Sigmoid colon (tissue), 7 donors: ENCODE measurements around the gene THSD7B. TPM values are rescaled to one million over a fixed set of nuclear protein-coding genes. Genes with fewer than 3 reads are reported as not detected.

ENCODE experiments used
- DNase-seq: peaks from one replicate; pipeline ENCODE4 v3.0.0-alpha.2; 2019
- H3K27ac ChIP-seq, 4 donors: fragments of 200-600 bp; sonication (generic); one replicate each; pipeline ENCODE4 v1.5.1; 2016 to 2019; ENCODE audit warnings: mild to moderate bottlenecking in 1 of 4
- H3K27me3 ChIP-seq, 3 donors: fragments of 200-600 bp; sonication (generic); one replicate each; pipeline ENCODE4 v1.5.1; 2019; ENCODE audit warnings: mild to moderate bottlenecking in 1 of 3
- H3K36me3 ChIP-seq, 4 donors: fragments of 200-600 bp; sonication (generic); one replicate each; pipeline ENCODE4 v1.5.1; 2016 to 2019
- H3K4me1 ChIP-seq, 4 donors: fragments of 200-600 bp; sonication (generic); one replicate each; pipeline ENCODE4 v1.5.1; 2017 to 2019
- H3K4me3 ChIP-seq, 4 donors: fragments of 200-600 bp; sonication (generic); one replicate each; pipeline ENCODE4 v1.5.1; 2017 to 2019; ENCODE audit warnings: mild to moderate bottlenecking in 2 of 4, moderate library complexity in 1 of 4
- H3K9me3 ChIP-seq, 4 donors: fragments of 200-600 bp in 3 of 4; sonication (generic) in 3 of 4; one replicate each; pipeline versions ENCODE4 v1.5.1 to v1.6.1; 2013 to 2019
- CTCF ChIP-seq, 4 experiments: fragments of 450-650 bp in 3 of 4; fragments of 200-600 bp in 1 of 4; IDR thresholded peaks; one replicate each; pipeline ENCODE4 v1.5.1; 2016 to 2019; ENCODE audit warnings: antibody characterized with exemption in 4 of 4, mild to moderate bottlenecking in 3 of 4, moderate library complexity in 2 of 4
- EP300 ChIP-seq, 4 donors: sonication (generic); formaldehyde crosslinking; IDR thresholded peaks; one replicate each; pipeline ENCODE4 v1.6.1; 2017; ENCODE audit warnings: antibody characterized with exemption in 4 of 4
- POLR2A ChIP-seq, 2 donors: fragments of 450-650 bp; IDR thresholded peaks; one replicate each; pipeline ENCODE4 v1.6.1; 2016; ENCODE audit warnings: antibody characterized with exemption in 2 of 2, mild to moderate bottlenecking in 2 of 2, moderate library complexity in 2 of 2
- POLR2AphosphoS5 ChIP-seq, 4 donors: sonication (generic); formaldehyde crosslinking; IDR thresholded peaks; one replicate each; pipeline ENCODE4 v1.6.1; 2017; ENCODE audit warnings: antibody characterized with exemption in 4 of 4
- WGBS, 2 donors: extraction: QIAGEN DNeasy Blood & Tissue Kit; methylation state at CpG; one replicate each; pipeline ENCODE4 v1.1.7; 2013; 5-methylcytosine and 5-hydroxymethylcytosine counted together
- intact Hi-C: fragments of 100-400 bp; cut with DNase I; formaldehyde crosslinking; loops from one replicate; pipeline ENCODE4 v1.15.1; 2023
- polyA plus RNA-seq, 3 donors: library from polyadenylated mRNA; stranded (reverse); fragments of 200-250 nt; gene quantifications; one replicate each; pipeline ENCODE4 v1.2.3, GENCODE V29; 2013
- total RNA-seq, 4 donors: library from RNA; depleted of rRNA; stranded (reverse); fragments of >200 nt; gene quantifications; one replicate each; pipeline ENCODE4 v1.1.0, GENCODE V29; 2016
- donor health status: healthy with polysubstance abuse.
- donor health status: Bipolar disorder and iron deficiency.
- donor health status: healthy.

THSD7B gene
- total and polyA plus RNA-seq, 7 donors = 0.16 to 0.83 (median 0.27) TPM; not detected in 2

GRCh38 chr2:137207030-137207429, 441.7 kb downstream of the THSD7B start:
- TF ChIP-seq POLR2AphosphoS5 (IDR thresholded peaks at IDR 0.05) (no peak), POLR2A (IDR thresholded peaks at IDR 0.05) (no peak), EP300 (IDR thresholded peaks at IDR 0.05) (no peak), CTCF (IDR thresholded peaks at IDR 0.05) (no peak)

GRCh38 chr2:137208431-137208891, 443.1 kb downstream of the THSD7B start:
- no peak for DNase-seq
- no peaks in the 10 kb centered on the region for H3K27me3 ChIP-seq
- WGBS, 2 donors = 43 to 47% methylated on average over 2 of the region's 2 CpGs
- TF ChIP-seq CTCF (IDR thresholded peaks at IDR 0.05) (no peak), POLR2AphosphoS5 (IDR thresholded peaks at IDR 0.05) (no peak), EP300 (IDR thresholded peaks at IDR 0.05) (no peak), POLR2A (IDR thresholded peaks at IDR 0.05) (no peak)
- no peaks in the 10 kb centered on the region for H3K9me3 ChIP-seq
- no peak overlapping the region for H3K4me3 ChIP-seq
- intact Hi-C loops = no loop called here
- H3K36me3 ChIP-seq = no peaks in the 10 kb centered on the region
- H3K4me1 ChIP-seq = no peaks in the 10 kb centered on the region
- no peak overlapping the region for H3K27ac ChIP-seq

More at GRCh38 chr2:137207030-137207429, 441.7 kb downstream of the THSD7B start:
- no peak for DNase-seq
- 65 to 80% methylated on average over 1 of the region's 1 CpG for WGBS, 2 donors
- Histone ChIP-seq H3K4me1 (no peaks in the 10 kb centered on the region), H3K27ac (no peak overlapping the region), H3K27me3 (no peaks in the 10 kb centered on the region), H3K36me3 (no peaks in the 10 kb centered on the region), H3K9me3 (no peaks in the 10 kb centered on the region), H3K4me3 (no peak overlapping the region)
- intact Hi-C loops = no loop called here

GRCh38 chr2:137210039-137210438, 444.7 kb downstream of the THSD7B start:
- intact Hi-C loops = no loop called here
- no peaks in the 10 kb centered on the region for H3K4me1 ChIP-seq
- no peak overlapping the region for H3K27ac ChIP-seq
- no peak for DNase-seq
- no peak overlapping the region for H3K4me3 ChIP-seq
- no peaks in the 10 kb centered on the region for H3K27me3 ChIP-seq
- H3K36me3 ChIP-seq = no peaks in the 10 kb centered on the region
- H3K9me3 ChIP-seq = no peaks in the 10 kb centered on the region
- TF ChIP-seq POLR2A (IDR thresholded peaks at IDR 0.05) = no peak
- no peak for TF ChIP-seq EP300 (IDR thresholded peaks at IDR 0.05)
- no peak for TF ChIP-seq POLR2AphosphoS5 (IDR thresholded peaks at IDR 0.05)
- no peak for TF ChIP-seq CTCF (IDR thresholded peaks at IDR 0.05)

- no peak overlapping the region for H3K4me3 ChIP-seq
- no peak for TF ChIP-seq POLR2AphosphoS5 (IDR thresholded peaks at IDR 0.05)
- no peaks in the 10 kb centered on the region for H3K27me3 ChIP-seq
- H3K27ac ChIP-seq = no peak overlapping the region
- no peaks in the 10 kb centered on the region for H3K9me3 ChIP-seq
- DNase-seq = no peak
- intact Hi-C loops = no loop called here
- no peaks in the 10 kb centered on the region for H3K36me3 ChIP-seq
- 90 to 93% methylated on average over 1 of the region's 1 CpG for WGBS, 2 donors
- H3K4me1 ChIP-seq = no peaks in the 10 kb centered on the region
These were observed 446.4 kb downstream of the THSD7B start for GRCh38 chr2:137211761-137212160.

GRCh38 chr2:137220438-137220993, 455.2 kb downstream of the THSD7B start:
- H3K36me3 ChIP-seq = no peaks in the 10 kb centered on the region
- 16 to 68% methylated on average over 1 of the region's 1 CpG for WGBS, 2 donors
- DNase-seq = no peak
- no peak overlapping the region for H3K27ac ChIP-seq
- H3K4me3 ChIP-seq = no peak overlapping the region
- intact Hi-C loops = no loop called here
- no peaks in the 10 kb centered on the region for H3K9me3 ChIP-seq
- H3K27me3 ChIP-seq = no peaks in the 10 kb centered on the region
- no peak for TF ChIP-seq POLR2A (IDR thresholded peaks at IDR 0.05)
- TF ChIP-seq CTCF (IDR thresholded peaks at IDR 0.05) = no peak
- no peak for TF ChIP-seq POLR2AphosphoS5 (IDR thresholded peaks at IDR 0.05)
- TF ChIP-seq EP300 (IDR thresholded peaks at IDR 0.05) = no peak
- no peaks in the 10 kb centered on the region for H3K4me1 ChIP-seq
